GM12873 (cell line): Measurements from ENCODE around the gene GRIK1.

ENCODE experiments used
- TF ChIP-seq, protein P1 (sequence below): IDR thresholded peaks from 2 replicates; pipeline ENCODE4 v1.5.1; 2012; ENCODE audit warnings: low read depth, mild to moderate bottlenecking, moderate library complexity, low read length, control low read depth; ENCODE audit not compliant: insufficient read depth; ENCODE audit errors: missing control alignments

GRIK1 gene

GRCh38 chr21:29793712-29794111 lies 146.1 kb downstream of the GRIK1 start:
- TF ChIP-seq, protein P1, sequence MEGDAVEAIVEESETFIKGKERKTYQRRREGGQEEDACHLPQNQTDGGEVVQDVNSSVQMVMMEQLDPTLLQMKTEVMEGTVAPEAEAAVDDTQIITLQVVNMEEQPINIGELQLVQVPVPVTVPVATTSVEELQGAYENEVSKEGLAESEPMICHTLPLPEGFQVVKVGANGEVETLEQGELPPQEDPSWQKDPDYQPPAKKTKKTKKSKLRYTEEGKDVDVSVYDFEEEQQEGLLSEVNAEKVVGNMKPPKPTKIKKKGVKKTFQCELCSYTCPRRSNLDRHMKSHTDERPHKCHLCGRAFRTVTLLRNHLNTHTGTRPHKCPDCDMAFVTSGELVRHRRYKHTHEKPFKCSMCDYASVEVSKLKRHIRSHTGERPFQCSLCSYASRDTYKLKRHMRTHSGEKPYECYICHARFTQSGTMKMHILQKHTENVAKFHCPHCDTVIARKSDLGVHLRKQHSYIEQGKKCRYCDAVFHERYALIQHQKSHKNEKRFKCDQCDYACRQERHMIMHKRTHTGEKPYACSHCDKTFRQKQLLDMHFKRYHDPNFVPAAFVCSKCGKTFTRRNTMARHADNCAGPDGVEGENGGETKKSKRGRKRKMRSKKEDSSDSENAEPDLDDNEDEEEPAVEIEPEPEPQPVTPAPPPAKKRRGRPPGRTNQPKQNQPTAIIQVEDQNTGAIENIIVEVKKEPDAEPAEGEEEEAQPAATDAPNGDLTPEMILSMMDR: no peak

- TF ChIP-seq, protein P1: no peak
Measured at GRCh38 chr21:29789393-29789792, 150.4 kb downstream of the GRIK1 start.

DNA sequence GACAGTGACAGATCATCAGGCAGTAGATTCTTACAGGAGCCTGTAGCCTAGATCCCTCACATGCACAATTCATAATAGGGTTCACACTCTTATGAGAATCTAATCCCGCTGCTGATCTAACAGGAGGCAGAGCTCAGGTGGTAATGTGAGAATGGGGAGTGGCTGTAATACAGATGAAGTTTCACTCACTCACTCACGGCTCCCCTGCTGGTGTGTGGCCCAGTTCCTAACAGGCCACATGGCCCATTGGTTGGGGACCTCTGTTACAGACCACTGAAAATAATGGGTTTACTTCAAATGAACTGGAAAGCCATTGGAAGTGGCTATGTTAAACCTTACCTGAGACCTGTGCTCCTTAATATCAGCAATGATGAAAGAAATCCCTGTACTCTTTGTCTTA lies 151.0 kb downstream of the GRIK1 start:
- TF ChIP-seq, protein P1: no peak

- TF ChIP-seq, protein P1: no peak
Measured at GRCh38 chr21:29787361-29787909, 152.4 kb downstream of the GRIK1 start.

GRCh38 chr21:29786496-29787360 lies 153.1 kb downstream of the GRIK1 start:
- TF ChIP-seq, protein P1: no peak

GRCh38 chr21:29777160-29777559 lies 162.6 kb downstream of the GRIK1 start:
- TF ChIP-seq, protein P1: no peak

GRCh38 chr21:29775462-29775861 lies 164.3 kb downstream of the GRIK1 start:
- TF ChIP-seq, protein P1: no peak
